ENCODE data around the gene GASK1A.
A peak's percentile ranks its signal among the peaks of the same experiment; 100 is the strongest.

The GASK1A gene

DNA sequence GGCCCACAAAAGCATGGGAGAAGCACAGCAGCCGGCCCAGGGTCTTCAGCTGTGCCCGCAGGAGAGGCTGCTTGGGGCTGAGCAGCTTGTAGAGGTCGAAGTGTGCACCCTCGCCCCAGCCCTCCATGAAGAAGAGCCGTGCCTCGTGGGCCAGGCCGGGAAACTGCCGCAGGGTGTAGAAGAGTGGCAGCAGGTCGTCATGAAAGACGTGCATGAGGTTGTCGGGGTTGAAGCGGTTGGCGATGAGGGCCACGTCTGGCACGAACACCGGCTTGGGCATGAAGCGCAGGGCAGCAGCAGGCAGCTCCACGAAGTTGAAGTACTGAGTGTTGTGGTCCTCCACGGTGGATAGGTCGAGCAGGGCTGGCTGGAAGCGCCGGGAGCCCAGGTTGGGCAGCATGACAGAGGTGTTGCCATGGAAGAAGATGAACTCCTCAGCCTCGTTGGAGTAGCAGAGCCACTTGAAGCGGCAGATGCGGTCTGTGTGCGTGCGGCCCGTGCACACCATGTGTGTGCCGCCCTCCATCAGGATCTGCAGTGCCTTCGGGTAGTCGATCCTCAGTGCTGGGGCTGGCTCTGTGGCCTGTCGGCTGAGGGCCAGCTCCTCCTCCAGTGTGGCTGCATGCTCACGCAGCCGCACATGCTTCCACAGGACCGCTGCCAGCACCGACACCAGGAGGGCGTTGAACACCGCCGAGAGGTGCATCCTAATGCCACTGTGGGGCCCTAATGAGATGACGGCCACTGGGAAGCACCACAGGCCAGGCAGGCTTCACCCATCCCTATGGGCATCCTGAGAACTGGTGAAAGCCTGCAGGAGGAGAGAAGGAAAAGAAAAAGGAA lies 101.8 kb downstream of the GASK1A start:
- H3K9me3 Mint-ChIP-seq: no peaks in the 10 kb centered on the region
- no peak for DNase-seq (ENCODE audit: low spot score in 2 of 2)
- no peak overlapping the region for H3K27ac Mint-ChIP-seq (ENCODE audit: low read depth)
- no peaks in the 10 kb centered on the region for H3K4me1 Mint-ChIP-seq
- peaks cover 4% of the 10 kb centered on the region for H3K36me3 Mint-ChIP-seq (ENCODE audit: insufficient read depth)
- ATAC-seq (replicated peaks; ENCODE audit: extremely low read depth, poor library complexity, severe bottlenecking): no peak
- no peak overlapping the region for H3K4me3 Mint-ChIP-seq
- H3K27me3 Mint-ChIP-seq: no peaks in the 10 kb centered on the region

GRCh38 chr3:43081796-43082195 lies 102.7 kb downstream of the GASK1A start:
- no peak for DNase-seq (ENCODE audit: low spot score in 2 of 2)
- Mint-ChIP-seq H3K27me3 (no peaks in the 10 kb centered on the region), H3K36me3 (ENCODE audit: insufficient read depth) (peaks cover 4% of the 10 kb centered on the region), H3K4me1 (no peaks in the 10 kb centered on the region), H3K9me3 (no peaks in the 10 kb centered on the region), H3K4me3 (no peak overlapping the region), H3K27ac (ENCODE audit: low read depth) (no peak overlapping the region)
- ATAC-seq (replicated peaks; ENCODE audit: extremely low read depth, poor library complexity, severe bottlenecking): no peak

DNA sequence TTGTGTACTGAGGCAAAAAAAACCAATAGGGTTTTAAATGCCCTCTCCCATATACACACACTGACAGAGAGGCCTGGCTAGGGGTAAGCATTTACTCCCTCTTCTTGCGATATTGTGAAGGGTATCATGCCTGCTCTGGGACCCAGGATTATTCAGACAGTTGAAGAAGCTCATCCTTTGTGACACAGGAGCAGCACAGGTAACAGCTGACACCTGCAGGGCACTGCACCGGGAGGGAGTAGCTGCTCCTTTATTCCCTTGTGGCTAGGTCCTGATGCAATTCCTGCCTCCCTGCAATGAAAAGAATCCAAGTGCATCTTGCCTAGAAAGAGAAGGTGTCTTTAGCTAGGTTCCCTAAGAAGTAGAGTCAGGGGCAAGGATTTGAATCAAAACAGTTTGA lies 103.3 kb downstream of the GASK1A start:
- ATAC-seq (replicated peaks; ENCODE audit: extremely low read depth, poor library complexity, severe bottlenecking): no peak
- peaks cover 4% of the 10 kb centered on the region for H3K36me3 Mint-ChIP-seq (ENCODE audit: insufficient read depth)

GRCh38 chr3:43086460-43087165 lies 107.5 kb downstream of the GASK1A start:
- H3K4me1 Mint-ChIP-seq: peaks cover 6% of the 10 kb centered on the region
- H3K9me3 Mint-ChIP-seq: no peaks in the 10 kb centered on the region
- no peak overlapping the region for H3K4me3 Mint-ChIP-seq
- ATAC-seq (replicated peaks; ENCODE audit: extremely low read depth, poor library complexity, severe bottlenecking): no peak
- no peak for DNase-seq (ENCODE audit: low spot score in 2 of 2)
- no peaks in the 10 kb centered on the region for H3K27me3 Mint-ChIP-seq
- H3K36me3 Mint-ChIP-seq (ENCODE audit: insufficient read depth): peaks cover 2% of the 10 kb centered on the region
- no peak overlapping the region for H3K27ac Mint-ChIP-seq (ENCODE audit: low read depth)

More for the DNA sequence above, 103.3 kb downstream of the GASK1A start:
- Mint-ChIP-seq H3K27me3 (no peaks in the 10 kb centered on the region), H3K27ac (ENCODE audit: low read depth) (no peak overlapping the region), H3K9me3 (no peaks in the 10 kb centered on the region), H3K4me1 (no peaks in the 10 kb centered on the region), H3K4me3 (no peak overlapping the region)
- DNase-seq (ENCODE audit: low spot score in 2 of 2): peak in 1 of 2 donors; percentile 5

GRCh38 chr3:43087249-43087776 lies 108.2 kb downstream of the GASK1A start:
- H3K4me3 Mint-ChIP-seq: no peak overlapping the region
- ATAC-seq (replicated peaks; ENCODE audit: extremely low read depth, poor library complexity, severe bottlenecking) (no peak), DNase-seq (ENCODE audit: low spot score in 2 of 2) (no peak)
- H3K36me3 Mint-ChIP-seq (ENCODE audit: insufficient read depth): peaks cover 2% of the 10 kb centered on the region
- no peaks in the 10 kb centered on the region for H3K9me3 Mint-ChIP-seq
- H3K27ac Mint-ChIP-seq (ENCODE audit: low read depth): no peak overlapping the region
- no peaks in the 10 kb centered on the region for H3K27me3 Mint-ChIP-seq
- H3K4me1 Mint-ChIP-seq: peaks cover 6% of the 10 kb centered on the region

DNA sequence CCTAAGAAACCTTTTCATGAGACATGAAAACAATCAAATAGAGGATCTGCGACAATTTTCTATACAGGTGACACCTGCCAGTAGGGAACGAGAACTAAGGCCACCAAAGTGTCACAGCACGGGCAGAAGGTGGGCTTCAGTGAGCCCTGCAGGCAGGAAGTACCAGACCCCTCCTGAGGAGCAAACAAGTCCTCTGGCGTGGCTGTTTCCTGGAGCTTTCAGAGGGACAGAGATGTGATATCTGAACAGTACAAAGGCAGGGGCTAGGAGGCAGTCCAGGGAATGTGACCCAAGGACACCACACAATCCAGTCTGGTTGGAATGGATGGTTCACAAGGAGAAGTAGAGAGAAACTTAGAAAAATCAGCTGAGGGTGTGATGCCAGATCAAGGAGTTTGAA lies 110.0 kb downstream of the GASK1A start:
- H3K4me3 Mint-ChIP-seq: no peak overlapping the region
- DNase-seq (ENCODE audit: low spot score in 2 of 2) (no peak), ATAC-seq (replicated peaks; ENCODE audit: extremely low read depth, poor library complexity, severe bottlenecking) (no peak)
- H3K27me3 Mint-ChIP-seq: no peaks in the 10 kb centered on the region
- peaks cover 6% of the 10 kb centered on the region for H3K4me1 Mint-ChIP-seq
- H3K27ac Mint-ChIP-seq (ENCODE audit: low read depth): peak overlapping the region; percentile 4
- no peaks in the 10 kb centered on the region for H3K9me3 Mint-ChIP-seq
- peaks cover 2% of the 10 kb centered on the region for H3K36me3 Mint-ChIP-seq (ENCODE audit: insufficient read depth)

DNA sequence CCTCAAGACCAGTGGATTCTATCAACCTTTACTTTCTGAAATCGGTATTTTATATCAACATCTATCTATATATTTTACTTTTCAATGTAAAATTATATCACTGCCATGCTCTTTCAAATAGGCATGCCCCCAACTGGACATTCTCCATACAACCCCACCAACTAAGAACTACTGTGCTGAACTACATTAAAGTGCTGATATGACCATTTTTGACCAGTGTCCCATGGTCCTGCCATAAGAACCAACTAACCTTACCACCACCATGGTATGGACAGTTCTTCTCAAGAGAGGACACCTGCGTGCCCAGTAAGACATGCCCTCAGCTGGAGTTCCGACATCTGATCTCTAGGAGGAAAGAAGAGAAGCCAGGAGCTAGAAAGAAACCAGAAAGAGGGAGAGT lies 111.1 kb downstream of the GASK1A start:
- H3K4me3 Mint-ChIP-seq: no peak overlapping the region
- DNase-seq (ENCODE audit: low spot score in 2 of 2) (no peak), ATAC-seq (replicated peaks; ENCODE audit: extremely low read depth, poor library complexity, severe bottlenecking) (no peak)
- H3K9me3 Mint-ChIP-seq: no peaks in the 10 kb centered on the region
- H3K27ac Mint-ChIP-seq (ENCODE audit: low read depth): peak overlapping the region; percentile 4
- H3K27me3 Mint-ChIP-seq: no peaks in the 10 kb centered on the region
- H3K4me1 Mint-ChIP-seq: peaks cover 6% of the 10 kb centered on the region
- H3K36me3 Mint-ChIP-seq (ENCODE audit: insufficient read depth): peaks cover 2% of the 10 kb centered on the region

GRCh38 chr3:43091481-43091880 lies 112.4 kb downstream of the GASK1A start:
- Mint-ChIP-seq H3K9me3 (no peaks in the 10 kb centered on the region), H3K27ac (ENCODE audit: low read depth) (no peak overlapping the region), H3K4me3 (no peak overlapping the region), H3K4me1 (peaks cover 13% of the 10 kb centered on the region), H3K36me3 (ENCODE audit: insufficient read depth) (no peaks in the 10 kb centered on the region), H3K27me3 (no peaks in the 10 kb centered on the region)
- DNase-seq (ENCODE audit: low spot score in 2 of 2): no peak
- no peak for ATAC-seq (replicated peaks; ENCODE audit: extremely low read depth, poor library complexity, severe bottlenecking)

- no peaks in the 10 kb centered on the region for H3K27me3 Mint-ChIP-seq
- no peak overlapping the region for H3K4me3 Mint-ChIP-seq
- ATAC-seq (replicated peaks; ENCODE audit: extremely low read depth, poor library complexity, severe bottlenecking): no peak
- H3K27ac Mint-ChIP-seq (ENCODE audit: low read depth): no peak overlapping the region
- DNase-seq (ENCODE audit: low spot score in 2 of 2): no peak
- no peaks in the 10 kb centered on the region for H3K36me3 Mint-ChIP-seq (ENCODE audit: insufficient read depth)
- no peaks in the 10 kb centered on the region for H3K9me3 Mint-ChIP-seq
- peaks cover 14% of the 10 kb centered on the region for H3K4me1 Mint-ChIP-seq
Measured at GRCh38 chr3:43093006-43093405, 113.9 kb downstream of the GASK1A start.

DNA sequence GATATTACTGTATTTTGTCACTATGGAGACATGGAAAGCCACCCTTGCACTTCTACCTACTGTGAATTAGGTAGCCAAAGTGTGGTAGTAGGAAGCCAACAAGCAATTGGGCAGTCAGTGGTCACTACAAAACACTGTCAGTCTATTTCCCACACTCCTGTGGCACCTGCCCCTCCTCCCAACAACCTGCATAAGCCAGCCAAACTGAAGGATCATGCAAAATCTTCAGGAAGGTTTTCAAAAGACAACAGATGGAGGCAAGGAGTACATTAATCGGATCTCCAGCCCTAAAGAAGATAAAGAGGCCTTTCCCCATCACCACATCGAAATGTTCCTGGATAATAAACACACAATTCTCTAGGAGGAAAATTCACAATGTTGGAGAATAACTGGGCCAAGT lies 114.9 kb downstream of the GASK1A start:
- Mint-ChIP-seq H3K4me1 (peaks cover 16% of the 10 kb centered on the region), H3K27me3 (no peaks in the 10 kb centered on the region), H3K36me3 (ENCODE audit: insufficient read depth) (peaks cover 3% of the 10 kb centered on the region), H3K27ac (ENCODE audit: low read depth) (no peak overlapping the region), H3K4me3 (no peak overlapping the region), H3K9me3 (no peaks in the 10 kb centered on the region)
- ATAC-seq (replicated peaks; ENCODE audit: extremely low read depth, poor library complexity, severe bottlenecking): no peak
- DNase-seq (ENCODE audit: low spot score in 2 of 2): no peak

DNA sequence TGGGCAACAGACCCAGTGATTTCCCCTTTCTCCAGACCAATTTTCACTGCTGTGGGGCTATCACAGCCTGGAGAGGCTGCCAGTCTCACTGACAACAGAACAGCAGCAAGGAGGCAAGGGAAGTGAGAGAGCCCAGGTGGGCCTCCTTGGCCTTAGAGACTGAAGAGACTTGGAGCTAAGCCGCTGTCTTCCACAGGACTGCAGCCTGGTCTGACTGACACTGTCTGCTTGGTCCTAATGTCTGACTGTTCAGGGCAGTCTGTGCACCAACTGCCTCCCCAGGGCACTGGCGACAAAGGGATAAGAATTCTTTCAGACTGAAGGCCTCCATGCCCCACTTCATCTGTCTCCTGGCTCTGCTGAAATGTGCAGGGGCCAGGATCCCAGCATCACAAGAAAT lies 115.3 kb downstream of the GASK1A start:
- H3K27ac Mint-ChIP-seq (ENCODE audit: low read depth): no peak overlapping the region
- peaks cover 20% of the 10 kb centered on the region for H3K4me1 Mint-ChIP-seq
- H3K4me3 Mint-ChIP-seq: no peak overlapping the region
- H3K36me3 Mint-ChIP-seq (ENCODE audit: insufficient read depth): peaks cover 3% of the 10 kb centered on the region
- no peaks in the 10 kb centered on the region for H3K27me3 Mint-ChIP-seq
- no peaks in the 10 kb centered on the region for H3K9me3 Mint-ChIP-seq
- DNase-seq (ENCODE audit: low spot score in 2 of 2) (no peak), ATAC-seq (replicated peaks; ENCODE audit: extremely low read depth, poor library complexity, severe bottlenecking) (no peak)

DNA sequence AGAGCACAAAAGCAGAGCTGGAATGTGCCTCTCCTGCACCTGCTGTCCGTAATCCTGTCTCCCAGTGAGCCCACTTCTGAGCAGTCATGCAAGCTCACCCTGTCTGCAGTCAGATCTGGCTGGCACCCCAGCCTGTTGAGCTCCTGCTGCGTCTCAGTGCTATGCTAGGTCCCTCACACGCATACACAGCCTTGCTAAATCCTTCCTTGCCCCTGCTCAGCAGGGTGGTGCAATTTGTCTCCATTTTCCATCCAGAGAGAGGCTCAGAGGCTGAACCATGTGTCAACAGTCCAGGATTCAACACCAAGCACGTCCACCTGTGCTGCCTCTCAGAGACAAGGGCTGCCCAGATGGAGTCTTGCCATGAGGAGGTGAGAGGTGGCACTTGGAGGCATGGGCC lies 115.7 kb downstream of the GASK1A start:
- Mint-ChIP-seq H3K9me3 (no peaks in the 10 kb centered on the region), H3K27ac (ENCODE audit: low read depth) (no peak overlapping the region), H3K4me3 (no peak overlapping the region), H3K27me3 (no peaks in the 10 kb centered on the region), H3K4me1 (peaks cover 20% of the 10 kb centered on the region), H3K36me3 (ENCODE audit: insufficient read depth) (peaks cover 3% of the 10 kb centered on the region)
- no peak for ATAC-seq (replicated peaks; ENCODE audit: extremely low read depth, poor library complexity, severe bottlenecking)
- no peak for DNase-seq (ENCODE audit: low spot score in 2 of 2)

DNA sequence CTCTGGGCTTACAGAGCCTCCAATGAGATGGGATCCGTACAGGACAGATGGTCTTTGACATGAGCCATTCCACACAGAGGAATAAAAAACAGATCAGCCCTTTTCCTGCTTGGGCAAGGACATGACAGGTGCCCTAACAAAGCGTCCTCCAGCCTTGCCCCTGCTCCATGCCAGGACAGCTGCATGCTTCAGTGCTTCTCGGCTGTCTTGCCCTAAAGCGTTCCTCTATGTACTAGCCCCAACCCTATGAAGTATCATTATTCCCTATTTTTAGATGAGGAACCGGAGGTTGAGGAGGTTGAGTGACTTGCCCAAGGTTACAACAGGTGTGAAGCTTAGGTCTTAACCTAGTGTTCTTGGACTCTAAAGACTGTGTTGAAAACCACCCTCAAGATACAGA lies 116.3 kb downstream of the GASK1A start:
- H3K36me3 Mint-ChIP-seq (ENCODE audit: insufficient read depth): peaks cover 3% of the 10 kb centered on the region
- DNase-seq (ENCODE audit: low spot score in 2 of 2) (no peak), ATAC-seq (replicated peaks; ENCODE audit: extremely low read depth, poor library complexity, severe bottlenecking) (no peak)
- no peak overlapping the region for H3K4me3 Mint-ChIP-seq
- H3K27me3 Mint-ChIP-seq: no peaks in the 10 kb centered on the region
- no peaks in the 10 kb centered on the region for H3K9me3 Mint-ChIP-seq
- H3K4me1 Mint-ChIP-seq: peaks cover 17% of the 10 kb centered on the region
- no peak overlapping the region for H3K27ac Mint-ChIP-seq (ENCODE audit: low read depth)

All from central memory CD8-positive, alpha-beta T cell (primary cell).